ENCODE measurements around the gene RGS10.

The RGS10 gene

GRCh38 chr10:119526621-119527592, 15.6 kb downstream of the RGS10 start:
- H4K20me1 ChIP-seq (ENCODE audit: insufficient read depth, low read length, poor library complexity, severe bottlenecking): no peaks in the 10 kb centered on the region
- no peak overlapping the region for H3K9ac ChIP-seq (ENCODE audit: low read depth, low read length, poor library complexity, severe bottlenecking)
- no peak overlapping the region for H3K4me3 ChIP-seq (ENCODE audit: low read length, poor library complexity, severe bottlenecking)
- H3K36me3 ChIP-seq (ENCODE audit: insufficient read depth, low read length): peaks cover 19% of the 10 kb centered on the region; the same call in 1 of the 2 replicates
- H3K9me2 ChIP-seq (replicated peaks; ENCODE audit: low read depth, low read length): no peaks in the 10 kb centered on the region
- no peaks in the 10 kb centered on the region for H3K27me3 ChIP-seq (ENCODE audit: insufficient read depth, low read length, poor library complexity, severe bottlenecking)
- TF ChIP-seq, protein P1, sequence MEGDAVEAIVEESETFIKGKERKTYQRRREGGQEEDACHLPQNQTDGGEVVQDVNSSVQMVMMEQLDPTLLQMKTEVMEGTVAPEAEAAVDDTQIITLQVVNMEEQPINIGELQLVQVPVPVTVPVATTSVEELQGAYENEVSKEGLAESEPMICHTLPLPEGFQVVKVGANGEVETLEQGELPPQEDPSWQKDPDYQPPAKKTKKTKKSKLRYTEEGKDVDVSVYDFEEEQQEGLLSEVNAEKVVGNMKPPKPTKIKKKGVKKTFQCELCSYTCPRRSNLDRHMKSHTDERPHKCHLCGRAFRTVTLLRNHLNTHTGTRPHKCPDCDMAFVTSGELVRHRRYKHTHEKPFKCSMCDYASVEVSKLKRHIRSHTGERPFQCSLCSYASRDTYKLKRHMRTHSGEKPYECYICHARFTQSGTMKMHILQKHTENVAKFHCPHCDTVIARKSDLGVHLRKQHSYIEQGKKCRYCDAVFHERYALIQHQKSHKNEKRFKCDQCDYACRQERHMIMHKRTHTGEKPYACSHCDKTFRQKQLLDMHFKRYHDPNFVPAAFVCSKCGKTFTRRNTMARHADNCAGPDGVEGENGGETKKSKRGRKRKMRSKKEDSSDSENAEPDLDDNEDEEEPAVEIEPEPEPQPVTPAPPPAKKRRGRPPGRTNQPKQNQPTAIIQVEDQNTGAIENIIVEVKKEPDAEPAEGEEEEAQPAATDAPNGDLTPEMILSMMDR (conservative IDR thresholded peaks at IDR 0.05; ENCODE audit: low read length): peak; percentile 46; the same call in 1 of the 2 replicates
- TF ChIP-seq EZH2phosphoT487 (IDR thresholded peaks at IDR 0.05; ENCODE audit: borderline replicate concordance): no peak
- 0 out of 2 replicates have a peak, but pooled peaks cover 5% of the 10 kb centered on the region for H3K79me2 ChIP-seq (ENCODE audit: insufficient read depth, low read length)
- no peaks in the 10 kb centered on the region for H3K9me3 ChIP-seq (ENCODE audit: insufficient read depth, low read depth, low read length)
- no peaks in the 10 kb centered on the region for H3F3A ChIP-seq (ENCODE audit: low read depth)
- no peaks in the 10 kb centered on the region for H3K4me1 ChIP-seq (ENCODE audit: insufficient read depth, low read length, poor library complexity, severe bottlenecking)
- no peak overlapping the region for H3K4me2 ChIP-seq (ENCODE audit: low read depth, low read length, poor library complexity, severe bottlenecking)
- H2AFZ ChIP-seq (ENCODE audit: low read length): no peak overlapping the region

DNA sequence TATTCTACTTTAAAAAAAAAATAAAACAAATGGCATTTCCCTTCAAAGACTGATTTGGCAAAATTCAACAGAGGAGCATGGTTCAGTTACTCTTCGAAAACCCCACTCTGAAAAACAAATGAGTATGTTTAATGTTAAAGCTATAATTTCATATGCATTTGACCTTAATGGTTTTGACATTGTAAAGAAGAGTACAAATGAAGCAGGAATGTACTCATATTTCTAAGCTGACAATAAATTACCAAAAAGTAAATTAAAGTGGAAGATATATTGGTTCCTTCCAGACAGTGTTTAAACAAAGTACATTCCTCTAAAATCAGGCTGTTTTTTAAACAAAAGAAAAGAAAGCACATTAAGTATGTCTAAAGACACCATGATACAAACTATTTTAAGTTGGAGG, 16.4 kb downstream of the RGS10 start:
- Histone ChIP-seq H3F3A (ENCODE audit: low read depth) (no peaks in the 10 kb centered on the region), H3K9me3 (ENCODE audit: insufficient read depth, low read depth, low read length) (no peaks in the 10 kb centered on the region), H3K27me3 (ENCODE audit: insufficient read depth, low read length, poor library complexity, severe bottlenecking) (no peaks in the 10 kb centered on the region), H3K4me1 (ENCODE audit: insufficient read depth, low read length, poor library complexity, severe bottlenecking) (no peaks in the 10 kb centered on the region), H2AFZ (ENCODE audit: low read length) (no peak overlapping the region), H3K9me2 (replicated peaks; ENCODE audit: low read depth, low read length) (no peaks in the 10 kb centered on the region), H3K9ac (ENCODE audit: low read depth, low read length, poor library complexity, severe bottlenecking) (no peak overlapping the region), H4K20me1 (ENCODE audit: insufficient read depth, low read length, poor library complexity, severe bottlenecking) (no peaks in the 10 kb centered on the region), H3K4me3 (ENCODE audit: low read length, poor library complexity, severe bottlenecking) (no peak overlapping the region), H3K36me3 (ENCODE audit: insufficient read depth, low read length) (peaks cover 22% of the 10 kb centered on the region; the same call in 1 of the 2 replicates), H3K4me2 (ENCODE audit: low read depth, low read length, poor library complexity, severe bottlenecking) (no peak overlapping the region), H3K79me2 (ENCODE audit: insufficient read depth, low read length) (no peaks in the 10 kb centered on the region)
- TF ChIP-seq, protein P1 (conservative IDR thresholded peaks at IDR 0.05; ENCODE audit: low read length): no peak
- TF ChIP-seq EZH2phosphoT487 (IDR thresholded peaks at IDR 0.05; ENCODE audit: borderline replicate concordance): no peak

- Histone ChIP-seq H3K9me2 (replicated peaks; ENCODE audit: low read depth, low read length) (no peaks in the 10 kb centered on the region), H3F3A (ENCODE audit: low read depth) (no peaks in the 10 kb centered on the region), H2AFZ (ENCODE audit: low read length) (no peak overlapping the region), H3K9ac (ENCODE audit: low read depth, low read length, poor library complexity, severe bottlenecking) (no peak overlapping the region), H3K4me3 (ENCODE audit: low read length, poor library complexity, severe bottlenecking) (no peak overlapping the region), H4K20me1 (ENCODE audit: insufficient read depth, low read length, poor library complexity, severe bottlenecking) (no peaks in the 10 kb centered on the region), H3K27me3 (ENCODE audit: insufficient read depth, low read length, poor library complexity, severe bottlenecking) (no peaks in the 10 kb centered on the region), H3K4me1 (ENCODE audit: insufficient read depth, low read length, poor library complexity, severe bottlenecking) (no peaks in the 10 kb centered on the region), H3K9me3 (ENCODE audit: insufficient read depth, low read depth, low read length) (no peaks in the 10 kb centered on the region), H3K4me2 (ENCODE audit: low read depth, low read length, poor library complexity, severe bottlenecking) (no peak overlapping the region), H3K79me2 (ENCODE audit: insufficient read depth, low read length) (no peaks in the 10 kb centered on the region), H3K36me3 (ENCODE audit: insufficient read depth, low read length) (peaks cover 22% of the 10 kb centered on the region; the same call in 1 of the 2 replicates)
- no peak for TF ChIP-seq EZH2phosphoT487 (IDR thresholded peaks at IDR 0.05; ENCODE audit: borderline replicate concordance)
- TF ChIP-seq, protein P1 (conservative IDR thresholded peaks at IDR 0.05; ENCODE audit: low read length): no peak
These were observed 17.4 kb downstream of the RGS10 start for GRCh38 chr10:119525116-119525515.
